ENCODE results near the gene NRP1.
A peak's percentile ranks its signal among the peaks of the same experiment; 100 is the strongest.
"Not testable (repeated sequence)": the region's sequence is repeated elsewhere in the genome, so short reads cannot be mapped to it uniquely, and the experiment has no call there.

NRP1 gene

DNA sequence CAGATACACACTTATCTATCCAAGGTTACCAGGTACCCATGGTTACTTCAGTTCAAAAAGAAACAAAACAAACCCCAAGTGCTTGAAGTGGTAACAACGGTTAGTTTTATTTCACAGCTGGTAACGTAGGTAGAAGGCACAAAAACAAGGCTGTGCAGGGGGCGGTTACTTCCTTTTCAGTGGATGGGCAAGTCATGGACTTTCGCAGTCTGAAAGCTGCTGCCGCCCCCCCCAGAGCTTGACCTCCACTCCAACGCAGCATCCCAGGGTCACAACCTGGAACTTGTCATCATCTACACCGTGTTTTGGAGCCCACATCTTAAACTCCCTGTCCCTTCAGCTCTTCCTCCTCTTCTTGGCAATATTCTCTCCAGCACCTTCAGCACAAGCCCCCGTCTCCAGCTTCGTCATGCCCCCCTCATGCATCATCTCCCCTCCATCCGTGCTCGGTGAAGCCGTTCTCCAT, 195.3 kb downstream of the NRP1 start:
- peak; percentile 95 for DNase-seq

DNA sequence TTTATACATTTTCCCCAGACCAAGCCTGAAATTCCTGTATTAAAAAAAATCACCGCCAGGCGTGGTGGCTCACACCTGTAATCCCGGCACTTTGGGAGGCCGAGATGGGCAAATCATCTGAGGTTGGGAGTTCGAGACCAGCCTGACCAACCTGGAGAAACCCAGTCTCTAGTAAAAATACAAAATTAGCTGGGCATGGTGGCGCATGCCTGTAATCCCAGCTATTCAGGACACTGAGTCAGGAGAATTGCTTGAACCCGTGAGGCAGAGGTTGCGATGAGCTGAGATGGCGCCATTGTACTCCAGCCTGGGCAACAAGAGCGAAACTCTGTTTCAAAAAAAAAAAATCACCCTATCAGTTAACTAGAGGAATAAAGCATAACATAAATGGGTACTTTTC, 195.8 kb downstream of the NRP1 start:
- DNase-seq = not testable (repeated sequence)

DNA sequence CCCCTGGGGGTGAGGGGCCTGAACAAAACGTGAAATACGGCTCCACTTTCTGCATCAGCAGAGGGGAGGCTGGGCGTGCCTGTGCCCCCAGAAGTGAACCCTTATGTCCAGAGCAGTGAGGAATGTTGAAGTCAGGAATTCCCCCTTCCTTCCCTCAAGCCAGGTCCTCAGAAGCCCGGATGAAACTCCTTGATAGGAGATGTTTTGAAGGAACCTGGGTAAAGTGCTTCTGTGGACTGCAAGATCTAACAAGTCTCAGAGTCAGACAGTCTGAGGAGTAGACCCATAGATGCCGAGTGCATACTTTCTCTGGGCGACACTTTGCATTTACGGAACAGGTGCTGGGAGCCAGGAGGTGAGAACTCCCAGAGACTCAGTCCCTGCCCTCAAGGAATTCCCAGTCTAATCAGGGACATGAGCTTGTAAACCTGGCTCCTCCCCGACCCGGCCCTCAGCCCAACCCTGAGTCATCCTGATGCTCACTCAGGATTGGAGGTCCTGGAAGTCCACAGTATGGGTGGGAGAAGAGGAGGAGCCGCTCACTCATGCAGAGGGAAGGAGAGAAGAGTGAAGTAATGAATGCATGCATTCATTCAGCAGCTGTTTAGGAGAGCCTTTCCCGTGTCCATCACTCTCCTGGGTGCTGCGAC, 197.0 kb downstream of the NRP1 start:
- no peak for DNase-seq

DNA sequence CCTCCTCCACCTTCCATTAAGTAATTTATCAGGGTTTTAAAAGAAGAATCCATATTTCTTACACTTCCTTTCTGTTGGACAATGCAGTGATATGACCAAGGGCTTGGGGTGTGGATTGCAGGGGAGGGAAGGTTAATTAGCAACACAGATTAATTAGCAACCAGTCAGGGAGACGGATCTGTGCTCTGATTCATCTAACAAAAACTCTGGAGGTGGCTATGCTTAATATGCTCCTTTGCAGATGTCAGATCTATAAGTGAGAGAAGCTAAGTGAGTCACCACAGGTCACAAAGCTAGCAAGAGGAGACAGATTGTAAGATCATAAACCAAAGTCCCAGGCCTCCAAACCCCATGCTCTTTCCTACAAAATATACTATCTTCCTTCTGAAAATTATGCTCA, 197.7 kb downstream of the NRP1 start:
- no peak for DNase-seq

DNA sequence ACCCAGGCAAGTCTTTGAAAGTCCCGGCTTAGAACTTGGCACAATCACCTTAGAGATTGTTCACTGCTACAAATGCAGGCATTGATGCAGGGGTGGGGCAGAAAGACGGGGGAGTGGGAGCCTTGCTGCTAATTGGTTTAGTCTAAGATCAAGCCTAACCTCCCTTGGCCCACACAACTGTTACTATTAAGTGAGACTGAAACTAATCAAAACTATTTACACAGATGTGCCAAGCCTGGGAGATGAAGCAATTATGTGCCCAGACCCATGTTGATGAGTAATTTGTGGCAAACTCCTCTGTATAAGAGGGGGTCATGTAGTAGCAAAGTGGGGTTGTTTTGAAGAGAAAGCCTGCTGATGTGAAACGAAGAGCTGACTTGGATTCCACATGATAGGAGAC, 198.2 kb downstream of the NRP1 start:
- peak; percentile 73 for DNase-seq

DNA sequence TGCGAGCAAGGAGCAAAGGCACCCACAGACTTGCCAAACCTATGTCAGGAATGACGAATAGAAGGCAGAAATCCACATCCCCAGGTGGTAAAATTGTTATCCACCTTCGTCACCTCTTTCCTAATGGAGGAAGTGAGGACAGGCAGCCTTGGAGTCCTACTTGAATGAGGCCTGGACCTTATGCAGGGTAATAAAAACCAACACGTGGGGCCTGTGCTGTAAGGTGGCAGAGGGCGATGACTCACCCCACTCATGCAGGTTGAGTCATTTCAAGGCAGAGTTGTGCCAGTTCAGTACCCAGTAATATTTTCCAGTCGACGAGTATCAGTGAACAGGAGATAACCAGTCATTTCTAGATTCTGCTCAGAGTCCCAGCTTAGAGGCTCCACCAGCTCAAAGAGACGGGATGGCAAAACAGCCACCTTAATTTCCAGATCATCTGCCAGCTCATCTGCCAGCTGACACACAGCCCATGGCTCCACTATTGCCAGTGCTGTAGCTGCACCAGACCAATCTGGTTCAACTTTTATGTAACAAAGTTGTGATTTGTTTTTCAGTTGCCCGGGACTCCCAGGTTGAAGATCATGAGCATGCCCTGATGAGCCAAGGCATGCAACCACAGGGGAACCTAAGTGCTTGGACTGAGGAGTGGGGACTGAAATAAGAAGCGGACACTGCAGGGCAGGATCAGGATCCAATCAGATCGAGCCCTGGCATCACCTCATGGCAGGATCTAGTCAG, 200.3 kb downstream of the NRP1 start:
- peak; percentile 86 for DNase-seq

DNA sequence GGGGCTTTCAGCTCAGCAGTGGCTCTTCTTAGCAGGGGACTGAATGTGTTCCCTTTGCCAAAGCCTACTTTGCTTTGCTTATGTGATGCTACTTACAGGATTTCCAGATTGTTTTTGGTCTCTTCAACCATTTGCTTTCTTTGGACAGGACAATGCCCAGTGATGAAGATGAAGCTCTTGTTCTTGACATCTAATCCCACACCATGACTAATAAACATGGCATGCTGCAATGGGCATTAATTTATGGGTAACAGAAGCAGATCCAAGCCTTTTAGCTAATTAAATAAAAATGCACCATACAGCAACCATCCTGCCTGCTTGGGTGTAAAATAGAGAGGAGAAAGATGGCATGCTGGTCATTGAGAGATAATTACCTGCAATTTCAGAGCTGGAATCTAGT, 200.9 kb downstream of the NRP1 start:
- DNase-seq = no peak

DNA sequence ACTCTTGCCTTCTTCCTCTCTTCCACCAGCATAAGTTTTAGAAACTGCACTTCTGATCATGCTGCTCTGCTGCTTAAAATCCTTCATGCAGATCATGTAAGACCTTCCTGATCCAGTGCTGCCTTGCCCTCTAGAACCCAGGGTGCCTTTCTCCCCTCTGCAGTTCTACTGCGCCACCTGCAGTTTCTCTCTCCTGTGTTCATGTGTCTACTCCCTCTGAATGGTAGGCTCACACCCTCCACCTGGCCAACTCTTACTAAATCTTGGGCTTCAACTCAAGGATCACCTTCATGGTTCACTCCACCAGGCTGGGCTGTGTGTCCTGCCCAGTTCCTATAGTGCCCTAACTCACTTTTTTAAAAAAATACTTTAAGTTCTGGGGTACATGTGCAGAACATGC, 201.8 kb downstream of the NRP1 start:
- DNase-seq = peak; percentile 77

DNA sequence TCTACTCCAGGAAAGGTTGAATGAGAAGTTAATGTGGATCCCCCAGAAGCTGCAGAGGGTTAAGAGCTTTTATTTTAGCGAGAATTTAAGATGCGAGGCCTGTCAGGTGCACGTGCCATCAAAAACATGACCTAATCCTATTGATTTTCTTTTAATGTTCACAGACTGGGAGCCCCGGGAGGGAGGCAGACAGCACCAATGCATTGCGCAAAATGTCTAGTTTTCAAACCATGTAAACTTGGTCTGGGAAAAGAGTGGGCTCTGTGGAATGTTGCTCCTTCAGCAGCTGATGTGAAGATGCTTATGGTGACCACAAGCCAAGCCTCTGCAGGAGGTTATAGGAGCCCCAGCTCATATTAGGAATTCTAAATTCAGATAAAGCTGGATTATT, 204.5 kb downstream of the NRP1 start:
- no peak for DNase-seq

DNA sequence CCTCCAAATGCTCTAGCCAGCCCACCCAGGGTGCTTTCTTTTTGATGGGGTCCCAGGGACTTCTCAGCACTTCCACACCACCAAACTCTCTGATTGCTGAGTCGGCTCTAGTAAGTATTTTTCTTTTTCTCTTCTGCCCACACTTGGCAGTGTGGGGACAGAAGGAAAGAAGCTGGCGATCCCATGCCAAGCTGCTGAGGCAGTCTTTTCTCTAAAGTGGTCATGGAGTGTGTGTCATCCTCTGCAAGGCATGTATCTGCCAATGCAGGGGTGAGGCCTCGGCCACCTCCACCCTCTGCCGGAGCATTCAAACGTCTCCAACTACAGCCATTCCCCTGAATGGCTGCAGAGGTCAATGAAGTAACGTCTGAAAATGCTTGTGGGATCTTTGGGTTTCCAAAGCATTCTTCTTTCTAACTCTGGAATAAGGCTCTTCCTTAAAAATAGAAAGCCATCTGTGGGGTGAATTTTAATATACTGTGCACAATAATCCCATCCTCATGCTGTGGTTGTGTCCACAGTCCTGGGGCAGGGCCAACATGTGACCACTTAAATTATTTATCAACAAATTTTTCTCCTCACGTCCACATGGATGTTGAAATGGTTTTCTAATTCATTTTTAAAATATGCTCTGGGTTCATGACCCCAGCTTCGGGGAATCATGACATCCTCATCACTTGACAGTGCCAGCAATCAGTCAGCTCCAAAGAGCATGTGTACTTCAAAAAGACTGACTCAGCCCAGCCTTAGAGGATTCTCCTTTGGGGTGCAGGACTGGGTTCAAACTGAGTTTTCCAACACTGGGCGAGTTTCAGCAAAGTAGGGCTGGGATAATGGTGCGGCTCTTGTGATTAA, 205.1 kb downstream of the NRP1 start:
- DNase-seq = no peak

DNA sequence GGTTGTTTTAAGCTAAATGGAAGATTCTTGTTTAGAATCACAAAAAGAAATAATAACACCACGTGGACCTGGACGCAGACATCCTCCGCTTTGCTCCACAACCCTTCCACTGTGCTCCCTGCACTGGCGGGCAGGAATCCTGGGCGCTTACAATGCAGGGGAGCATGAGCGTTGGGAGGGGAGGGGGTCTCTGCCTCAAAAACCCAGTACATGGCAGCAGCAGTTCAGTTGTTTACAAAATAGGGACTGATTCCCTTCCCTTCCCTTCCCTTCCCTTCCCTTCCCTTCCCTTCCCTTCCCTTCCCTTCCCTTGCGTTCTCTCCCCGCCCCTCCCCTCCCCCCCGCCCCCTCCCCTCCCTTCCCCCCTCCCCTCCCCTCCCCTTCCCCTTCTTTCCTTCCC, 206.8 kb downstream of the NRP1 start:
- no peak for DNase-seq
